Iris pigment epithelial cell (primary cell): ENCODE data around the gene LYRM4.
"Not testable (repeated sequence)": the region's sequence is repeated elsewhere in the genome, so short reads cannot be mapped to it uniquely, and the experiment has no call there.

Source experiments
- DNase-seq: peaks from one replicate; pipeline ENCODE4 v3.0.0-alpha.2; 2011; ENCODE audit warnings: low read depth

The LYRM4 gene

GRCh38 chr6:5081182-5081581, 179.6 kb downstream of the LYRM4 start:
- DNase-seq = no peak

DNA sequence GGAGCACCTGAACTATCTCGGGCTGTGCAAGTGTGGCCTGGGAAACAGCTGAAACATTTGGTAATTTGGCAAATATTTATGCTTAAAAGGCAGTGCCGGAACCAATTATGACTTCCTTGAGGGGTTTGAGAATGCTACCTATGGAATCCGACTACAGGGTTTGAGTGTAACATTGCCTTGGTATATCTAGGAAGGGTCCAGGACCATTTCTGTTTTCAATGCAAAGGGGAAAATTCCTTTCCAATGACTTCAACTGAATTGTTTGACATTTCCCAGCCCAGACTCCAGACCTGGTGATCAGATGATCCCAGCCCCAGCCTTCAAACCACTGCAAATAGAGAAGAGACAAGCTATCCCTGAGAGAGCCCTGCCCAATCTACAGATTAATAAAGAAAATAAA, 180.2 kb downstream of the LYRM4 start:
- DNase-seq = no peak

GRCh38 chr6:5079692-5080091, 181.1 kb downstream of the LYRM4 start:
- no peak for DNase-seq

- peak; percentile 41 for DNase-seq
These were observed 182.6 kb downstream of the LYRM4 start for GRCh38 chr6:5078121-5078669.

- no peak for DNase-seq
These were observed 183.8 kb downstream of the LYRM4 start for GRCh38 chr6:5076931-5077330.

- no peak for DNase-seq
These were observed 186.8 kb downstream of the LYRM4 start for GRCh38 chr6:5073992-5074391.

DNA sequence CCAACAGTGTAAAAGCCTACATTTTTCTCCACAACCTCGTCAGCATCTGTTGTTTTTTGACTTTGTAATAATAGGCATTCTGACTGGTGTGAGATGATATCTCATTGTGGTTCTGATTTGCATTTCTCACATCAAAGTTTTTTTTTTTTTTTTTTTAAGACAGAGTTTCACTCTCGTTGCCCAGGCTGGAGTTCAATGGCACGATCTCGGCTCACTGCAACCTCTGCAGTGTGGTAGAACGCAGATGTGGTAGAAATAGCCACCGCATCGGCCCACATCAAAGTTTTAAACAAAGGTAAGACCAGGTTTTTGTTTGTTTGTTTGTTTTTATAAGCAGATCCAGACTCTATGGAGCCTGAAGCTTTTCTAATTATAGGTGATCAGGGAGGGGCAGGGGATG, 188.3 kb downstream of the LYRM4 start:
- no peak for DNase-seq

- no peak for DNase-seq
These were observed 189.5 kb downstream of the LYRM4 start for GRCh38 chr6:5071216-5071615.

DNA sequence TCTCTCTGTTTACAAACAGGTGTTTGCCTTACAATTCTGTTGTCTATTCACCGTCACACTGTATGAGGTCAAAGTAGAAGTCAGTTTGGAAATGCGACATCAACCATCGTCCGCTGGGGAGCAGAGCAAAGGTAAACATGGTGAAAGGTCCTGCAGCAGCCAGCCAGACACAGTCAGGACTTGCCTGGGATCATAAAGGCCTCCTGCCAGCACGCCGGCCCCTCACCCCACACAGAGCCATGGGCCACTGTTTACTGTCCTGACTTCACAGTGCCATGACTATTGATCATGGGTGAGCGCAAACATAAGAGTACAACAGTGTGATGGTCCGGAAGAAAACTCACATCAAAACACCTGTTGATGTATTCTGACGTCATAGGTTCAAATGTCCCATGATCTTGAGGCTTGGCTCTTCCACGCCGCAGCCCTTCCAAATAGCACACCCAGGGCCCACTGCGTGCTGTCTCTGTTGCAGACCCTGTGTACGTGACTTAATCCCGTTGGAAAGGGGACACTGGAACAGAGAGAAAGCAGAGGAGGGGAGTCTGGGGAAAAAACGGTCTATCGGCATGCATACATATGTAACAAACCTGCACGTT, 192.5 kb downstream of the LYRM4 start:
- DNase-seq = no peak

DNA sequence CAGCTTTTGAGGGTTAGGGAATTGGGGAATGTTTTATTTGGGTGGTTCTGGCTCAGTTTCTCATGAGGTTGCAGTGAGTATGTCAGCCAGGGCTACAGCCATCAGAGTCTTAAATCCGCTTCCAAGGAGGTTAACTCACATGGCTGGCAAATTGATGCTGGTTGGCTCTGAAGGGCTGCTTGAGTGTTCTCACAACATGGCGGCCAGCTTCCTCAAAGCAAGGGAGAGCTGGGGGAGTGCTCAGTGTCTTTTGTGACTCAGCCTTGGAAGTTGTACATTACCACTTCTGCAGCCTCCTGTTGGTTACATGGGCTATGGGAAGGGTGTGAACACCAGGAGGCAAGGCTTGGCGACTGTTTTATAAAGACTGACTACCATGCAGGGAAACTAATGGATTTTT, 193.4 kb downstream of the LYRM4 start:
- DNase-seq = no peak

- DNase-seq = no peak
These were observed 194.2 kb downstream of the LYRM4 start for GRCh38 chr6:5066456-5067093.

DNA sequence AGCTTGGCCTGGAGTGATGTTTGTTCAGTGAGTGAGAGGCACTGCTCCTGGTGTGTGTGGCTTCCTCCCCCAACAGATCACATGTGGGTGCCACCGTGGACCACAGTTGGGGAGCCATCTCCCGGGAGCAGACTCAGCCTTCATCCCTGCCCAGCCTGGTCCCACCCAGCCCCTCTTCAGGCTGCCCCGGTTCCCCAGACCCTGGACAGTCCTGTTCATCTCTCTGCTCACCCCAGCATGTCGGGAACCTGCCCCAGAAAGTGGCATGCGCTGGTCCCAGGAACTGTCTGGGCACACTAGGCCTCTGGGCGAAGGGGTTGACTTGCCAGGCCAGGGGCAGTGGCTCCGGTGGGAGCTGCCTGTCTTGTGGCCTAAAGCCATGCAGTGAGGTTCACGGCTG, 197.1 kb downstream of the LYRM4 start:
- DNase-seq = no peak

DNA sequence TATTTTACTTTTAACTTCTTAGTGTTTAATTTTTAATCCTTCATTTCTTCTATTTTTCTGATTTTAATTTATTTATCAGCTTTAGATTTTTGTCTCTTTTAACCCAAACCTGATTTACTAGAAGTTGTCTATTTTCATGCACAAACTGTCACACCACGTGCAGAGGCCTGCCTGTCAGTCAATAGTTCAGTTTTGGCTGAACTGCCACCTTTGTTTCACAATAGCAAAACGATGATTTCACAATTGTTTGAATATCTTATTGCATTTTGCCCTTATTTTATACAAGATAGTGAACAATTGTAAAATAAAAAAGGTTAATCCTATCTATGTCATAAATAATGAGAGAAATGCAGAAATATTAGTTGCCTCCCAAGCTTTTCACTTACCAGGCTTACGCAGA, 199.6 kb downstream of the LYRM4 start:
- peak; percentile 40 for DNase-seq

GRCh38 chr6:5060439-5060838, 200.3 kb downstream of the LYRM4 start:
- DNase-seq = not testable (repeated sequence)

GRCh38 chr6:5059036-5059896, 201.5 kb downstream of the LYRM4 start:
- DNase-seq = no peak
